SK-N-DZ (cell line): Measurements from ENCODE around the gene HOXA11.

ENCODE experiments used
- DNase-seq: peaks from one replicate; pipeline ENCODE4 v3.0.0-alpha.2; 2015; ENCODE audit warnings: low spot score

The HOXA11 gene

DNA sequence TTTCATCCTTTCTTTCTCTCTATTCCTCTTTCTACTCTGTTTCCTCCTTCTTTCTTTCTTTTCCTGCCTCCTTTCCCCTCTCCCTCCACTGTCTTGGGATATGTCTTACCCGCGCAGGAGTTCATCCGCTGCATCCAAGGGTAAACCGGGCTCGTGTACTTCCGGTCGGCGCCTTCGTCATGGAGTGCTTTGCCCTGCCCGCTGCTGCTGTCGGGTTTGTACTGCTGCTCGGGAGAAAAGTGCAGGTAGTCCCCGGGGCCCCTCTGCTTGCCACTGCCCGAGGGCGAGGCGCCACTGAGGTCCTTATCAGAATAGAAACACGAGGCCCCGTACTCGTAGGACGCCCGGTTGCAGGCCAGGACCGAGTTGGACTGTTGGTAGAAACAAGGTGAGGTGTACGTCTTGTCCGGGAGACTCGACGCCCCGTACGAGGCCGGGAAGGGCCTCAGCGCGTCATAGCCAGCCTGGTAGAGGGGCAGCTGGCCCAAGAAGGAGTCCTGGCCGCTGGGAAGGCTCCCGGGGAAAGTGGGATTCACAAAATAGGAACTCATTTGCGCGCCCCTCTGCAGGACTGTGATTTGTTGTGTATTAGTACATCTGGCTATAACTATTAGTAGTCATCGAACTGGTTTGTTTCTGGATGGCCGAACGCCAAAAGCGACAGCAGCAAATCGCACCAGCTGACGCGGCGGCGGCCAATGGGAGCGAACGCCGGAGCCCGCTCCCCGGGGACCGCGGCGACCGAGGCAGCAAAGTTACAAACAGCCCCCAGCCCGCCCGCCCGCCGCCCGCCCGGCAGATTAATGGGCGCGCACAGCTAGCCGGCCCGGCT is 37.6 kb downstream of the HOXA11 start, which contains the start of gene HOXA6:
Gene HOXA6 (minus strand): TSS at position 576 of the 832 bp plus-strand sequence. CDS start 25 bp downstream, at position 551.
- DNase-seq: no peak

DNA sequence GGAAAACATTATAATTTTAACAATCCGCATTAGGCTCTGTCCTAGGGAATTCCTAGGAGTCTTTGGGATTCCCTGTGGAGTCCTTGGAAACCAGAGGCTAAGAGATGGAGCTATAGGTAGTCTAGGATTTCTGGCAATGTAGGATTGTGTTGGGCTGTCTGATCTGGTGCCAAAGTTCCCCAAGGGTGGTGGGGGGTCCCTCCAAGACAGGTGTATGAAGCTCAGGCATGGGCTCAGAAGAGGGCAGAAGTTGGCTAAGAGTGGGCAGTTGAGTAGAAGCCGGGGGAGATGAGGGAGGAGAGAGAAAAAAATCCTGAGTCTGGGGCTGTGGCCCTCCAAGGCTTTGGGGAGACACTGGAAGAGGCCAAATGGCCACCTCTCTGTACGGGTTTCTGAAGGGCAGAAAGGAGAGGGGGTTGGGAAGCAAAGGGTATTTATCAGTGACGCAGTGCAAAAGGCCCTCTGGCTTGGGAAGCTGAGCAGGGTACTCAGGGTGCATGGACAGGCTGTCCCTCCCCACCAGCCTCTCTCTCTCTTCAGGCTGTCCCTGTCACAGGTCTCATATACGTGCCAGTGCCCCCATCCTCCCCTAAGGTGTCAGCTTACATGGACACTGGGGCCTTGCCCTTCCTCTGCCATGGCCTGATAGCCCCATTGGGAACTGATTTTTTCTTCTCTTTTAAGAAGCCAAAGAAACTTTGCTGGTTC is 38.4 kb downstream of the HOXA11 start:
- no peak for DNase-seq

DNA sequence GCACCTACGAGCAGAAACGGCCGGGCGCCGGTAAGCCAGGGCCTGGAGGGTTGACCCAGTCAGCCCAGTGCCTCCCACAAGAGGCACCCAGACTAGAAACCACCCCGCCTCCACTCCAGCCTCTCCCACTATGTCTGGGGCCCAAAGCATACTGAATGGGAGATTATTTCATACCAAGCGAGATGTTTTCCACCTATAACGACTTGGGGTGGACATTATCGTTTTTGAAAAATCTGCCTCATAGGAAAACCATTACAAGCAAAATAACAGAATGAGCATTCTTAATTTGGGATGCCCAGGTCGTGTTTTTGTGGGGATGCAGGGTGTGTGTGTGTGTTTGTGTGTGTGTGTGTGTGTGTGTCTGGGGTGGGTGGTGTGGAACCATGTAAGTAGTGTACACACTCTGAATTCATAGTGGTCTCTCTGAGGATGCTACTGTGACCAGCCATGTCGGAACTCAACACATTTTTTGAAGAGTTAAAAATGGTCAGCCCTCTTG is 39.1 kb downstream of the HOXA11 start:
- DNase-seq: no peak

DNA sequence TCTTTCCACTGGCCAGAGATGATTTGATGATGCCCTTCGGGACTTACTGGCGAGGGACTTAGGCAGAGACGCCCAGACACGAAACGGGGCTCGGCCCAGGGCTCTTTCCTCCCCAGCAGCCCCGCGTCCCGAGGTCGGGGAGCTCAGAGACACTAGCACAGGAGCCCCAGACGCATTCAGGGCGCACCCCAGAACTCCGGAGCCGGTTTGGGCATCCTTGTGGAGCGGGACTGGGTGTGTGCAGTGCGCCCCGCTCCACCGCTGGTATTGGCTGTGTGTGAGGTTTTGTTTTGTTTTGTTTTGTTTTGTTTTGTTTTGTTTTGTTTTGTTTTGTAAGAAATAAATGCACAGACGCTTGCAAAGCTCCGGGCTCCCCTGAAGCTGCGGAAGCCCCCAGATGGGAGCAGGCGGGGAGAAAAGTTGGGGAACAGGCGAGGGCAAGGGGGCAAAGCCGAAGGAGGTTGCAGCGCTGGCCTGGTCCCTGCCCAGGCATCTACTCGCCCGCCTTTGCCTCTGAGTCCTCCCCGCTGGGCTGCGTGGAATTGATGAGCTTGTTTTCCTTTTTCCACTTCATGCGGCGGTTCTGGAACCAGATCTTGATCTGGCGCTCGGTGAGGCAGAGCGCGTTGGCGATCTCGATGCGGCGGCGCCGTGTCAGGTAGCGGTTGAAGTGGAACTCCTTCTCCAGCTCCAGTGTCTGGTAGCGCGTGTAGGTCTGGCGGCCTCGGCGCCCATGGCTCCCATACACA is 39.7 kb downstream of the HOXA11 start:
- DNase-seq: no peak

DNA sequence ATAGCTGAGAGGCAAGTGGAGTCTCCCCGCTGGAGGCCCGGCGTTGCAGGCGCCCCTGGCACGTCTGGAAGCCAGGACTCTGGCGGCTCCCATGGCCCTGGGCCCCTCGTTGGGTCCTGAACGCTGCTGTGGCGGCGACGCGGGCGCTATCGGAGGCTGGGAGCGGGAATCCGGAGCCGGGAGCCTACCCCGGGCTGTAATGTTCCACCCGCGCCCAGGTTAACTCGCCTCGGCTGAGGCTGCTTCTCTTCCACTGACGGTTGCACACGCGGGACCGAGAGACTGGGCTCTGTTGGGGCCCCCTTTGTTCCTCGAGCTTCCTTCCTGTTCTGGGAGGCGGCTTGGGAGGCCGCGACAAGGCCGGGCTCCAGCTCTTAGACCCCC is 40.3 kb downstream of the HOXA11 start:
- DNase-seq: no peak

DNA sequence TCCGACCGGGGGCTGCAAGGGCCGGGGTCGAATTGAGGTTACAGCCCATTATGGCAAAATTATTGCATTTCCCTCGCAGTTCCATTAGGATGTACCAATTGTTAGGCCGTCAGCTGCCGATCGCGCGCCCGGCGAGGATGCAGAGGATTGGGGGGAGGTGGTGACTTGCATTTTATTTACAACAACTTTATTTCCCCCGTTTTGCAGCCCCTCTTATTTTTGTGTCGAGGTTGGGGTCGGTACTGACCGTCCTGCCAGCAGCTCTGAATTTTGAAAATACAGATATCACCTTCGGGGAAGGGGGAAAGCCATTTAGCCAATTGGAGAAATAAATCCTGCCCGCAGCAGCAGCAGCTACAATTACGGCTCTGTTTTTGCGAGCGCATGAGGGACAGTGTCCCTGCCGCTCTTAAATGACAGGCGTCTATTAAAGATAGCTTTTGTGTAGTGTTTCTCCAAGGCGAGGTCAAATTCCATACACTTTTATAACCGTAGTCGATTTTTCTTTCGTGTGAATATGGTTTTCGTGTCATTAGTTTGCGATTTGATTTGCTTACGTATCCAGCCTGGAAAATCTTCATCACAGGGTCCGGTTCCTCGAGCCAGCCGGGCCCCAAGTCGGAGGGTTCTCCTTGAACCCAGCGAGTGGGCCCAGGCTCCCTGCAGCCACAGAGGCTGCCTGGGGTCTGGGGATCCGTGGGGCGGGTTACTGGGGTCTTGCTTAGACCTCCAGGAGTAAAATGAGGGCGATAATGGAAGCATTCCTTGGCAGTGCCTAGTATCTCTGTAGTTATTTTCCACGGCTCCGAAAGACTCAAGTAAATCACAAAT is 40.9 kb downstream of the HOXA11 start:
- DNase-seq: no peak

DNA sequence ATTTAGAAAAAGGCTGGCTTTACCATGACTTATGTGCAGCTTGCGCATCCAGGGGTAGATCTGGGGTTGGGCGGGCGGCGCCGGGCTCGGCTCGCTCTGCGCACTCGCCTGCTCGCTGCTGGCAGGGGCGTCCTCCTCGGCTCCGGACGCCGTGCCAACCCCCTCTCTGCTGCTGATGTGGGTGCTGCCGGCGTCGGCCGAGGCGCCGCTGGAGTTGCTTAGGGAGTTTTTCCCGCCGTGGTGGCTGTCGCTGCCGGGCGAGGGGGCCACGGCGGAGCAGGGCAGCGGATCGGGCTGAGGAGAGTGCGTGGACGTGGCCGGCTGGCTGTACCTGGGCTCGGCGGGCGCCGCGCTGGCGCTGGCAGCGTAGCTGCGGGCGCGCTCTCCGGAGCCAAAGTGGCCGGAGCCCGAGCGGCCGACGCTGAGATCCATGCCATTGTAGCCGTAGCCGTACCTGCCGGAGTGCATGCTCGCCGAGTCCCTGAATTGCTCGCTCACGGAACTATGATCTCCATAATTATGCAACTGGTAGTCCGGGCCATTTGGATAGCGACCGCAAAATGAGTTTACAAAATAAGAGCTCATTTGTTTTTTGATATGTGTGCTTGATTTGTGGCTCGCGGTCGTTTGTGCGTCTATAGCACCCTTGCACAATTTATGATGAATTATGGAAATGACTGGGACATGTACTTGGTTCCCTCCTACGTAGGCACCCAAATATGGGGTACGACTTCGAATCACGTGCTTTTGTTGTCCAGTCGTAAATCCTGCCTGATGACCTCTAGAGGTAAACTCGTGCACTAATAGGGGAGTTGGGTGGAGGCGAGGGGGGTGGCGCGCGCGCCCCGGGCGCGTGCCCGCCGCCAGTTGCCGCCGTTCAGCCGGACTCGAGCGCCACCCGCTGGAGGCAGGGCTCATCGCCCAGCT is 41.7 kb downstream of the HOXA11 start, which contains the start of gene HOXA5:
Gene HOXA5 (minus strand): TSS at position 659 of the 927 bp plus-strand sequence. CDS start 74 bp downstream, at position 585.
- DNase-seq: no peak

DNA sequence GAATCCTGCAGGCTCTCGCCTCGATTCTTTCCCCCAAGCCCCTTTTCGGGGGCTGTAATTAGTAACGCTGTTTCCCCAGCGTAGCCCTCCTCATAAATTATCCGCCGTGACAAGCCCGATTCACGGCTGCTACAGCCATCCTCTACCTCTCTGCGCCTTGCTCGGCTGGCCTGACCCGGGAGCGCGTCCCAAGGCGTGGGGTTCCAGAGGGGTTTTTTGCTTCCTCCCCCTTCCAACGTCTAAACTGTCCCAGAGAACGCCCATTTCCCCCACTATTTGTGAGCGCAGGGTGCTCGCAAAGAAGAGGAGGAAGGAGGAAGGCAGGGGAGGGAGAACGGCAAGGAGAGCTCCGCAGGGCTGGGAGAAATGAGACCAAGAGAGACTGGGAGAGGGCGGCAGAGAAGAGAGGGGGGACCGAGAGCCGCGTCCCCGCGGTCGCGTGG is 42.4 kb downstream of the HOXA11 start:
- no peak for DNase-seq

DNA sequence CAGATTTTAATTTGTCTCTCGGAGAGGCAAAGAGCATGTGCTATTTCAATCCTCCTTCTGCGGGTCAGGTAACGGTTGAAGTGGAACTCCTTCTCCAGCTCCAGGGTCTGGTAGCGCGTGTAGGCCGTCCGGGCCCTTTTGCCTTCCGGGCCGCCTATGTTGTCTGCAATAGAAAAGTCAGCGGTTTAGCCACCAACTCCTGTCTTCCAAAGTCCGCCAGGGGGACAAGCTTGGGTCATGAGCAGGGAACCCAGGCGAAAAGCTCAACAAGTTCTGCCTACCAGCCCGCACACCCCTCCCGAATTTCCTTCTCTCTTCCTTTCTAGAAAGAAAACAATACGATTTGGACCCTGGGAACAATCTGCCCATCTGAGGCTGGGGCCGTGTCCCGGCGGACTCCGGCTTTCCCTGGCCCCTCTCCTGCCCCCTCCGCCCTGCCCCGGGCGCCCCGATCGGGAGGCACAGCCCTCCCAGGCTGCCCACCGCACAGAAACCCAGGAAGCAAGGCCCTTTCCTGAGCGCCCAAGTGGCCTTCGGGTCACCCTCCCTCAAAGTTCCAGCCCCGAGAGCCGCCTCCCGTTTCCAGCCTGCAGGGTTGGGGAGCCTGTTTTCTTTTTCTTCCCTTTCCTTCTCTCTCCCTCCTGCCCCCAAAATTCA is 43.0 kb downstream of the HOXA11 start:
- no peak for DNase-seq

DNA sequence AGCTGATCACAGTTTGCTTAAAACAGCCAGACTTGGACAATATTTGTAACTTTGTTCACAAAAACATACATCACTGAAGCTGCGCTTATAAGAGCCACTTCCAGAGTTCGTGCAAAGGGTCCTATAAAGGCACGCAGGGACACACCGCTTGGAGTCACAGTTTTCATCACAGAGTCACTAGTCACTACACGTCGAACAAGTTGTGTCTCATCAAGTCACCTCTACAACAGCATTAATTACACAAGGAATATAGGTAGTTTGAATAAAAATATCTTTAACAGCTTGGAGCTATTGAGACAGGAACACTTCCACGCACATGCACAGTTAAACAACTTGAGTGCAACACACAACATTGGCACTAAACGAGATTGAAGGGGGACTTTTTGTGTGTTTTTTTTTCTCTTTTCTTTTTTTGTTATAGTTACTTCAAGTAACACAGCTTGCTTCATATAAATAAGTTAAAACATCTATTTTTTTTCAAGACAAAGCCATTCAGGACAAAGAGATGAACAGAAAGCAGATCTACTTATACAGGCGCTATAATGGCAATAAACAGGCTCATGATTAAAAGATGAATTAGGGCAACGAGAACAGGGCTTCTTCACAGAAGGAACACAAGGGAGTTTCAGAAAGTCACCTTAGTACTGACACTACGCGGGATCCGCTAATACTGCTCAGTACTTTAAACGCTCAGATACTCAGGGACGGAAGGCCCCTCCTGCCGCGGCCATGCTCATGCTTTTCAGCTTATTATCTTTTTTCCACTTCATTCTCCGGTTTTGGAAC is 43.7 kb downstream of the HOXA11 start:
- DNase-seq: no peak

DNA sequence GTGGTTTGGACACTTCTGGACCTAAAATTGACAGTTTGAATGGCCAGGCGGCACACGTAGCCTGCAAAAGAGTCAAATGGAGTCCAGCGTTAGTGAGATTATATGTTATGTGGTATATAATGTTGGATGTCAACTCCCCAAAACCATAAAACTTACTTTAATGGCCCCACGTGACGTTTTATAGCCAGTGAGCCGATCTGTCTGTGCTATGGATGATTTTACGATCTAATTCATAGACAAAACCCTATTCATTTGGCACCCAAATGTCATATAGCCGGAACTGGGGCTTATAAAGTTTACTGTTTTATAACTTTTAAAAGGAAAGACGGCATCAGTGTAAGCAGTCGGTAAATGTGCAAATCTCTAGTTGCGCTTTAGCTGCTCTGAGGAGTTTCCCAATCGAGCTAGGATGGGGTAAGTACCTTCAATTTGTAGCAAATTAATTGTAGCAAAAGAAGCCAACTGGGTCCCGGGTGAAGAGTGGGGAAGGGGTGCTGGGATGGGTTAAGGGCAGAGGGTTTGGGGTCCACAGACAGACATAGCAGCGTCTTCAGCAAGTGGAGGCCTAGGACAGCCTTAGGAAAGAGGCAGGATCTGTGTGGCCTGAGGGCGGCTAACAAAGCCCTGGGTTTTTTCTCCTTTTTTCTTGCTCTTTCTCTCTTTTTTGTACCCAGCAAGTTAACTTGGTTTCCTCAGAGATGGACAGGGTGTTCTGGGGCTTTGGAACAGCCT is 44.7 kb downstream of the HOXA11 start:
- DNase-seq: no peak

DNA sequence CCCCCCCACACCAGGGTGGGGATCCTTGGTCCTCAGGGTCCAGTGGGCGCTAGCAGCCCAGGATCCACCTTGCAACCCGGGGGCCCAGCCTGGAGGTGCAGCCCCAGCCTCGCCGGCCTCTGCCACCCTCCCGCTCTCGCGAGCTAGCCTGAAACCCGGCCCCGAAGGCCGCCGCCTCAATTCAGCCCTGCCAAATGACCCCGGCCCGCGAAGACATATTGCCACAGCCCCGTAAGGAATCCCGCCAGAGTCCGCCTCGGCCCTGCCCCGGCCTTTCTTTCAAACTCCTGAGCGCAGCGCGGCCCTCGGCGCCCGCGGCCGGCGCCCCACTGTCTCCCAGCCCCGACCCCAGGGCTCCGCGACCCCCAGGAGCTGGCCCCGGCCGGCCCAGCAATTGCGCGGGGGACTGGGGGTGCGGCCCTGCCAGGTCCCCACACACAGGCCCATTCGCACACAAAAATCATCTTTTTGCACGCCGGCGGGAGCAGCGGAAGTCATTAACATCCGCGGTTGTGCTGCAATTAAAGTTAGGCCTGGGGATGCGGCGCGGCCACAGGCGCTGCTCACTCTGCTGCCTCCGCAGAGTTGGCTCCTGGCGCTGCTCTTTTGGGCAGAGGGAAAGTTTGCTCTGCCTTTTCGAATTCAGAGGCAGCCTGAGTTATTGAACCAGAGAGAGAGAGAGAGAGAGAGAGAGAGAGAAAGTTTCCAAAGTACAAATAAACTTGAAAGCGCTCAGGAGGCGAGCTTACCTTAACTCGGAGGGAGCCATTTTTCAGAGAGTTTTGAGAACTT is 45.5 kb downstream of the HOXA11 start:
- no peak for DNase-seq

DNA sequence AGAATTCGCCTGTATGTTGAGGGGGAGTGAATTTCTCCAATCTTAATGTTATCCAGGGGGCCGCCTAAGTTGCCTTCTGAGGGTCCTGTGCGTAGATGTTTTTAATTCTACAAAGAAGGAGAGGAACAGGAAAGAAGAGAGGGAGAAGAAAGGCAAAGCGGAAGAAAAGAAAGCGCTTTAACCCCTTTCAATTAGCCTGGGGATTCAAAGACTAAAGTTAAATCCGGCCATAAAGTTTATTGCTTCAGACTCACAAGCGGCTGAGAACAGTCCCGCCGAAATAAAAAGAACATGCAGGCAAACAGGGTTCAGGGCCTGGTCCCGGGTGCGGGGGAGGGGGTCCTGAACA is 46.1 kb downstream of the HOXA11 start:
- DNase-seq: no peak

DNA sequence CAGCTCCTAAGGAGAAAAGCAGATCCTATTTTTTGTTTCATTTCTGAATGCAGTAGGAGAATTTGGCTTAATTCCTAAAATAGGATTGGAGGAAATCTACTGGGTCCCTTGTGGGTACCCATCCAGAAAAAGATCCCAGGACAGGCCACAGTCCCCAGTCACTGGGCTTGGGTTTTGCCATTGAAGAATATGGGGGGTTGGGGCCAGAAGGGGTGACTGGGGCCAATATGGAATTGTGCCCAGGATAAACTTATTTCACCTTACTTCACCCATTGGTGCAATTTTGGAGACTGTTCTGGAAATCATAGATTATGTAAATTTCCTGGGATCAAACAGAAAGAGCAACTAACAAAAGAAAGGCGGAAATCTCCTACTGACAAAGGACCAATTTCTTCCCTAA is 46.6 kb downstream of the HOXA11 start:
- no peak for DNase-seq

DNA sequence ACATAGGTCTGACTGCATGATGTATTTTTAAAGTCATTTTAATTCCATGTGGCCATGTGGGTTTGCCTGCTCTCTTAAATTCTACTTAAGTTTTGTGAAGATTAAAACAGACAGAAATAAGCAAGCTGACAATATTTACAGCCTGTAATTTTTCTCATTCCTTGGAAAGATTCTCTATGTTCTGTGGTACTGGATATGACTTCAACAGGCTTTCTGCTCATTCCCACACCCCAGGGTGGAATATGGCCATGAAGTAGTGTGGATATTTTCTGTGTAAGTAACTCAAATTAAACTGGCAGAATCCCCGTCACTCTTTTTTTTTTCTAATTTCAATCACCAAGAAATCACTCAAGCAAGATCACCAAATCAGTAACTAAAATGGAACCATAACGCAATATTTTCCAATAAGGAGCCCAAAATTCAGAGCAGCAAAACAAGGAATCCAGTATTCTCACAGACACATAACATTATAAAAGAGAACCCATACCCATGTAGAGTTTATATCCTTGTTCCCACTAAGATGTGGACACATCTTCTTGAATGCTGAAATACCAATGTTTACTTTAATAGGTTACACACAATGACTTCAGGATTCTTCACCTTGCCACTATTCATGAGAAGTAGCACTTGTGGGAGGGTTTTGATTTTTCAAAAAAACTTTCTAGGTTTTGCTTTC is 47.3 kb downstream of the HOXA11 start:
- DNase-seq: no peak

DNA sequence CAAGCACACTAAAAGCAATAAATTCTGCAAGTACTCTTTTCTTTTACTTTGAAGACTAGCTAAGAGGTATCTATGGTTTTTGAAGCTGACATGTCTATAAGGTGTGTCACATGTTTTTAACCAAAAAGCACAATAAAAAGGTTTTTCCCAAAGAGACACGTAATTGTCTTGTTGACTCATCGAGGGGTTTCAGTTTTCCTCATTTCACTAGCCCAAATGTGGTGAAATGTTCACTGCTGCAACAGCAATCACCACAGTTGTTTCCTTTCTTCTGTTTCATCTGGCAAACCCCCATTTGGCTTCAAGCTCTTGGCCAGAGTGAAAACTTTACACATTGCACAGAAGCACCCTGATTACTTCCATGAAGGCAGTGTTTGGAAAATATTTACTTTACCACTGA is 50.6 kb downstream of the HOXA11 start:
- no peak for DNase-seq
